ENCODE measurements around the gene STX1A. TPM values are rescaled to one million over a fixed set of nuclear protein-coding genes. Genes with fewer than 3 reads are reported as not detected.
"Not testable (repeated sequence)": the region's sequence is repeated elsewhere in the genome, so short reads cannot be mapped to it uniquely, and the experiment has no call there.

Gene STX1A
- total RNA-seq, 1 experiment from 2014 or later, result 16.8 TPM

DNA sequence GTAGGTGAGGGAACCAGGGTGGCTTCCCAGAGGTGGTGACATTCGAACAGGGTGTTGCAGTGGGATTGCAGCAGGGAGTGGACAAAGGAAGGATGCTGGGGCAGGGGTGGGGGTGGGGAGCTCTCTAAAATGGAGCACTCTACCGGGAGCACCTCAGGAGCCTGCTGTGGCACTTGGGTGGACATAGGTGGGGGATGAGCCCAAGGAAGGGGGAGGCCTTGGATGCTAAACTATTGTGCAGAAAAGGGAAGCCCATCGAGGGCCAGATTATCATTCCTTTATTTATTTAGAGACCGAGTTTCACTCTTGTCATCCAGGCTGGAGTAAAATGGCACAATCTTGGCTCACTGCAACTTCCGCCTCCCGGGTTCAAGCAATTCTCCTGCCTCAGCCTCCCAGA, 3.3 kb upstream of the STX1A start:
- no peak for DNase-seq
- H3K36me3 ChIP-seq (replicated peaks; ENCODE audit: control insufficient read depth, insufficient read depth, low read length), result no peaks in the 10 kb centered on the region
- peaks cover 16% of the 10 kb centered on the region for H3K27me3 ChIP-seq (ENCODE audit: control insufficient read depth, insufficient read depth, low read length)
- H3K4me3 ChIP-seq (ENCODE audit: insufficient read depth, low read depth, low read length), result no peak overlapping the region

GRCh38 chr7:73722182-73722581, 2.7 kb upstream of the STX1A start:
- DNase-seq; H3K36me3 ChIP-seq (replicated peaks; ENCODE audit: control insufficient read depth, insufficient read depth, low read length); H3K4me3 ChIP-seq (ENCODE audit: insufficient read depth, low read depth, low read length): not testable (repeated sequence)
- H3K27me3 ChIP-seq (ENCODE audit: control insufficient read depth, insufficient read depth, low read length), result peaks cover 16% of the 10 kb centered on the region

DNA sequence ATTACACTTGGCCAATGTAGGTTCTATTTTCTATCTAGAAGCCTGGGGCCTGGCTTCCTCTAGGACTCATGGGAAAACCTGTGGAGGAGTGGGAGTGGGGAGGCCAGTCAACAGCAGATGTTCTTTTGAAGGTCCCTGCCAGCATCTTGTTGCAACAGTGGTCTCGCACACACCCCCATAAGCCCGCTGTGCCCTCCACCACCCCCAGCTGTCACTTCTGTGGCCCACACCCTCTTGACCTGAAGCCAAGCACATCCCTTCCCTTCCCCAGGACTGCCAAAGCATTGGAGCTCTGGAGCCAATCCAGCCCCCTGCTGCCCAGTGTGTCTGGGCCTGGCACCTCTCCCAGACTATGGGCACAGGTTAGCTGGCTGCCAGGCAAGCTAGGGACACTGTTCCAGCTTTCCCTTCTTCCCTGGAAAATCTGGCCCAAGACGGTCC, 1.9 kb upstream of the STX1A start:
- DNase-seq, result peak; percentile 7
- Histone ChIP-seq H3K27me3 (ENCODE audit: control insufficient read depth, insufficient read depth, low read length) (peaks cover 16% of the 10 kb centered on the region), H3K4me3 (ENCODE audit: insufficient read depth, low read depth, low read length) (no peak overlapping the region), H3K36me3 (replicated peaks; ENCODE audit: control insufficient read depth, insufficient read depth, low read length) (no peaks in the 10 kb centered on the region)

DNA sequence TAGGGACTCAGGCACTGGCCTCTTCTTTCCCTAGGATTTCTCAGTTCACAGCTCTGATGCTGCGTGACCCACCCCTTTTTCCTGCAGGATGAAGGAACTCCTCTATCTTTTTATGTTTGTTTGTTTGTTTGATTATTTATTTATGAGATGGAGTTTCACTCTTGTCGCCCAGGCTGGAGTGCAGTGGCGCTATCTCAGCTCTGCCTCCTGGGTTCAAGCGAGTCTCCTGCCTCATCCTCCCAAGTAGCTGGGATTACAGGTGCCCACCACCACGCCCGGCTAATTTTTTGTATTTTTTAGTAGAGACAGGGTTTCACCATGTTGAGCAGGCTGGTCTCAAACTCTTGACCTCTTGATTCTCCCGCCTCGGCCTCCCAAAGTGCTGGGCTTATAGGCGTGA, 974 bp upstream of the STX1A start:
- H3K4me3 ChIP-seq (ENCODE audit: insufficient read depth, low read depth, low read length); DNase-seq; H3K36me3 ChIP-seq (replicated peaks; ENCODE audit: control insufficient read depth, insufficient read depth, low read length): not testable (repeated sequence)
- peaks cover 16% of the 10 kb centered on the region for H3K27me3 ChIP-seq (ENCODE audit: control insufficient read depth, insufficient read depth, low read length)

DNA sequence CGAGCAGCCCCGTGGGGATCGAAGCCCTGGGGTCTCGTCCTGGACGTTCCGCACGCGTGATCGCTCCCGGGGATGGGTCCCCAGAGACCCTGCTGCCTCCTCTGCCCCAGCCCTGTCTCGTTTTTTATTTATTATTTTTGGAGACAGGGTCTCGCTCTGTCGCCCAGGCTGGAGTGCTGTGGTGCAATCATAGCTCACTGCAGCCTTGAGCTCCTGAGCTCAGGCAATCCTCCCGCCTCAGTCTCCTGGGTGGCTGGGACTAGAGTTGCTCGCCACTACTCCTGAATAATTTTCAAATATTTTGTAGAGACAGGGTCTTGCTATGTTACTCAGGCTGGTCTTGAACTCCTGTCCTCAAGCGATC, 319 bp upstream of the STX1A start:
- Histone ChIP-seq H3K4me3 (ENCODE audit: insufficient read depth, low read depth, low read length) (peak overlapping the region; percentile 38), H3K27me3 (ENCODE audit: control insufficient read depth, insufficient read depth, low read length) (peaks cover 16% of the 10 kb centered on the region), H3K36me3 (replicated peaks; ENCODE audit: control insufficient read depth, insufficient read depth, low read length) (no peaks in the 10 kb centered on the region)
- no peak for DNase-seq

DNA sequence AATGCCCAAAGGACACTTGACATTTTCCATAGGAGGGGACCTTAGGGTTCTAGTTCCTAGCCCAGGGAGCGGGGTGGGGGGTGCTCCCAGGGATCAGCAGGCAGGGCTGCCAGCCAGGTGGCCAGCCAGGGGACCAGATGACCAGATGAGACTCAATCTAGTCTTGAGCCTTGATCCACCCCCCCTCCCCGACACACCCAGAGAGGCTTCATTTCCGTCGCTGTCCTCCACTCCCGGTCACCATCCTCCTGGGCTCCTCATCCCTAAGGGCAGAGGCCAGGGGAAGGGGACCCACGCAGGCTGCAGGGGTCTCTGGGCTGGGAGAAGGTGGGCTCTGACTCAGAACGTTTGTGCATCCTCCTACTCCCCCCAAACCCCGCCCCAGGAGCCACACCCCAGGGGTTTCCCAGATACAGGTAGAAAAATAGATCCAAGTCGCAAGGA, 1.0 kb downstream of the STX1A start:
- no peaks in the 10 kb centered on the region for H3K36me3 ChIP-seq (replicated peaks; ENCODE audit: control insufficient read depth, insufficient read depth, low read length)
- H3K27me3 ChIP-seq (ENCODE audit: control insufficient read depth, insufficient read depth, low read length), result peaks cover 16% of the 10 kb centered on the region
- DNase-seq, result no peak
- peak overlapping the region; percentile 70 for H3K4me3 ChIP-seq (ENCODE audit: insufficient read depth, low read depth, low read length)

DNA sequence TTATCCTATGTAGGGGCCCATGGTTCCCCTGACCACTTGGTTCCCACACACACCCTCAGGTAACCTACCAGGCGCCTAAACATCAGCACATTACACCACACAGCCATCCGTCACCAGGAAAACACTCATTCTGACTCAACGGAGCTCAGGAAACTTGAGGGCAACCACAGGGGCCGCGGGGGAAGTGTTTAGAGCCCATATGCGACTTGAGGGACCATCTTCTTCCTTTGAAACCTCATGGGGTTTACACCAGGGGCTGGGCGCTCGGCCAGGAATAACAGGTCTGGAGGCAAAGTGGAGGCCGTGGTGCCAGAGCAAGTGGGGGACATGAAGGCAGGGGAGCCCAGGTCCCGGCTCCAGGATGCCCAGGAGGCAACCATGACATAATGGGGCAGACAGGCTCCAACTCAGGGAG, 1.5 kb downstream of the STX1A start:
- H3K36me3 ChIP-seq (replicated peaks; ENCODE audit: control insufficient read depth, insufficient read depth, low read length), result no peaks in the 10 kb centered on the region
- DNase-seq, result no peak
- H3K27me3 ChIP-seq (ENCODE audit: control insufficient read depth, insufficient read depth, low read length), result peaks cover 16% of the 10 kb centered on the region
- H3K4me3 ChIP-seq (ENCODE audit: insufficient read depth, low read depth, low read length), result no peak overlapping the region

DNA sequence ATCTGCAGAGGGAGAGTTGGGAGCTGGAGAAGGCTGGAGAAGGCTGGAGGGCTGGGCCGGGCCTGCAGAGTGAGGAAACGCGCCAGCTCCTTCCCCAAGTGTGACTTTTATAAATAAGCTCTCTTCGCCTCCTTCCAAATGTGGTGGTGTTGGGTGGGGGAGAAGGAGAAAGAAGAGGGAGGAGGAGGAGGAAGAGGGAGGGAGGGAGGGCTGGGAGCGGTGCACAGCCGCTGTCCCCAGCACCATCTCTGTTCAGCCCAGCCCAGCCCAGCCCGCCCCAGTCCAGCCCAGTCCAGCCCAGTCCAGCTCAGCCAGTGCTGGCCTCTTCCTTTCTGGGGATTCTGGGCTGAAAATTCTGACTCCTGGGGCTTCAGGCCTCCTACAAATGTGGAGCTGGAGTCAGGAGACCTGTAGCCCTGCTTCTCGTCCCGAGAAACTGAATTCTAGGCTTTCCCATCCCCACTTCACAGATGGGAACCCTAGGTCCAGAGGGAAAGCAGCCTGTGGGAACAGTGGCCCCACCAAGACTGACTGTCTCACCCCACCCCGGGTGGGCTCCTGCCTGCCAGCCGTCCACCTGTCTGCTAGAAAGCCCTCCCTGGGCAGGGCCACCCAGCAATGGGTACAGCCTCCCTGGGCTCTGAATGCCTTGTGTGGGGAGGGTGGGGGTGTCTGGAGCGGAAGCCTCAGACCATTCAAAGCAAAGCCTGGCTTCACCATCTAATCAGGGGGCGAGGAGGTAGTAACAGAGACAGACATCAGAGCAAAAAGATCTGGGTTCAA, 2.3 kb downstream of the STX1A start:
- Histone ChIP-seq H3K4me3 (ENCODE audit: insufficient read depth, low read depth, low read length) (no peak overlapping the region), H3K36me3 (replicated peaks; ENCODE audit: control insufficient read depth, insufficient read depth, low read length) (no peaks in the 10 kb centered on the region), H3K27me3 (ENCODE audit: control insufficient read depth, insufficient read depth, low read length) (peaks cover 16% of the 10 kb centered on the region)
- DNase-seq, result no peak

DNA sequence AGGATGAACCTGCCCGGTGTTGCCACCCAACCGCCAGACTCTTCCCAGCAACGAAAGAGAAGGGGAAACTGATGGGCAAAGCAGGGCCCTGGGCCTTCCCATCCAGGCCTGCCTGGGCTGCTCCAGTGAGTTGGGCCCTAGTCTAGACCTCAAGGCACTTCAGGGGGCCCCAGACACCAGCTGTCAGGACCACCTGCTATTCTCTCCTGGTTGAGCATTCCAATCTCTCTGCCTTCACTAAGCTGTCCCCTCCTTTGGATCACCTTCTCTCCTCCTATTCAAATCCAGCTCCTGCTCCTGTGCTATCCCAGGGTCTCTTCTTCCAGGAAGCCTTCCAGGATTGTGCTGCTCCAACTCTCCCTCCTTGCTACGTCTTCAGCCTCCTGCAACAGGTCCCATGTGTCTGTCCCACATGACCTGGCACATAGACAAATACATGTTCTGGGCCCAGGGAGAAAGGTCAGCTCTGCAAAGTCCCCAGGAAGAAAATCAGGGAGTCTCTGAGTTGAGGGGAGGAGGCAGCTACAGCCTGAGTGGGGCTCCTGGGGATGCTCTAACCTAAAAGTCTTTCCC, 3.1 kb downstream of the STX1A start:
- Histone ChIP-seq H3K4me3 (ENCODE audit: insufficient read depth, low read depth, low read length) (no peak overlapping the region), H3K27me3 (ENCODE audit: control insufficient read depth, insufficient read depth, low read length) (peaks cover 16% of the 10 kb centered on the region), H3K36me3 (replicated peaks; ENCODE audit: control insufficient read depth, insufficient read depth, low read length) (no peaks in the 10 kb centered on the region)
- no peak for DNase-seq

GRCh38 chr7:73715648-73716317, 3.7 kb downstream of the STX1A start:
- H3K36me3 ChIP-seq (replicated peaks; ENCODE audit: control insufficient read depth, insufficient read depth, low read length), result no peaks in the 10 kb centered on the region
- no peak overlapping the region for H3K4me3 ChIP-seq (ENCODE audit: insufficient read depth, low read depth, low read length)
- DNase-seq, result no peak
- H3K27me3 ChIP-seq (ENCODE audit: control insufficient read depth, insufficient read depth, low read length), result peaks cover 16% of the 10 kb centered on the region

GRCh38 chr7:73713319-73713718, 6.2 kb downstream of the STX1A start:
- not testable (repeated sequence) for DNase-seq; H3K36me3 ChIP-seq (replicated peaks; ENCODE audit: control insufficient read depth, insufficient read depth, low read length); H3K27me3 ChIP-seq (ENCODE audit: control insufficient read depth, insufficient read depth, low read length)

DNA sequence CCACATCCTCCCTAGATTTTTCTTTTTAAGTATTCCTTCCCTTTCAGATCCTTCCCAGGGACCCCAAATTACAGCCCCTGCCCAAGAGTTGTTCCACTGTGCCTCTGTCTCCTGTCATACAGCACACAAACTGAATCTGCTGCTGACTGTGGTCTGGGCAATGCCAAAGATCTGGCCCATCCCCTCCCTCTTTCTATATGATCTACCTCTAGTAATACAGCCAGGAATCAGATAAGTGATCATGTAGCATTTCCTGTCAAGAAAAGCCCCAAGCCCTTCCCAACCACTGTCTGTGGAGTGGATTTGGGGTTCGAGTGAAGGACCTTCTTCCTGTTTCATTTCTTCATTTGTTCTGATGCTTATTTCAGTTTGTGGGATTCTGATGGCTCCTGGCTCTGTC, 6.7 kb downstream of the STX1A start:
- DNase-seq, result no peak
- H3K4me3 ChIP-seq (ENCODE audit: insufficient read depth, low read depth, low read length), result no peak overlapping the region
- no peaks in the 10 kb centered on the region for H3K36me3 ChIP-seq (replicated peaks; ENCODE audit: control insufficient read depth, insufficient read depth, low read length)
- H3K27me3 ChIP-seq (ENCODE audit: control insufficient read depth, insufficient read depth, low read length), result no peaks in the 10 kb centered on the region; the same call in 1 of the 2 replicates

More at GRCh38 chr7:73713319-73713718, 6.2 kb downstream of the STX1A start:
- H3K4me3 ChIP-seq (ENCODE audit: insufficient read depth, low read depth, low read length), result not testable (repeated sequence)

GRCh38 chr7:73708961-73709549, 10.4 kb downstream of the STX1A start:
- no peak for DNase-seq
- H3K4me3 ChIP-seq (ENCODE audit: insufficient read depth, low read depth, low read length), result no peak overlapping the region
- no peaks in the 10 kb centered on the region for H3K27me3 ChIP-seq (ENCODE audit: control insufficient read depth, insufficient read depth, low read length)
- no peaks in the 10 kb centered on the region for H3K36me3 ChIP-seq (replicated peaks; ENCODE audit: control insufficient read depth, insufficient read depth, low read length)

- peak; percentile 75 for DNase-seq
- Histone ChIP-seq H3K4me3 (ENCODE audit: insufficient read depth, low read depth, low read length) (no peak overlapping the region), H3K27me3 (ENCODE audit: control insufficient read depth, insufficient read depth, low read length) (no peaks in the 10 kb centered on the region), H3K36me3 (replicated peaks; ENCODE audit: control insufficient read depth, insufficient read depth, low read length) (peaks cover 2% of the 10 kb centered on the region; the same call in 1 of the 2 replicates)
Measured at GRCh38 chr7:73707045-73707631, 12.3 kb downstream of the STX1A start.
